Measurements from ENCODE around the gene NRXN3. TPM values are rescaled to one million over a fixed set of nuclear protein-coding genes. Genes with fewer than 3 reads are reported as not detected.

NRXN3 gene
- total RNA-seq, 1 donor from 2014 or later, result 1.6 TPM

DNA sequence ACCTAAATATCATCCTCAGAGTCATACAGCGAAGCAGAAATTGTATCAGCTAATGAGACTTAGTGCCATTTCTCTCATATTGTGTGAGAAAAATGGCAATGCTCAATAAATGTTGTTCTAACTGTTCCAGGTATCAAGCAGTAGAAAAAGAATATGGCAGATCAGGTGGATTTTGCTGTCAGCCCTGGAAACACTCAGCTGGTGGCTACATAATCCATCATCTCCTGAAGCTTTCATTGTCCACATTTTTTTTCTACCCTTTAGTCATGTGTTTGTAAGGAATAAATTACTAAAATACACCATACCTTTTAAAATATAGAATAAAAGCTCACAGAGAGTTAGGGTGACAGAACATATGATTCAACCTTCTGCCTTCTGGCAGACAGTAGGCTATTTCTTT is 1200.8 kb downstream of the NRXN3 start:
- Histone ChIP-seq H3K4me3 (ENCODE audit: low read depth, low read length) (no peak overlapping the region), H3K36me3 (ENCODE audit: control insufficient read depth, insufficient read depth, low read length) (no peaks in the 10 kb centered on the region), H3K27me3 (ENCODE audit: control insufficient read depth, insufficient read depth, low read length) (no peaks in the 10 kb centered on the region)
- DNase-seq (ENCODE audit: low read depth), result no peak
- TF ChIP-seq, protein P1, sequence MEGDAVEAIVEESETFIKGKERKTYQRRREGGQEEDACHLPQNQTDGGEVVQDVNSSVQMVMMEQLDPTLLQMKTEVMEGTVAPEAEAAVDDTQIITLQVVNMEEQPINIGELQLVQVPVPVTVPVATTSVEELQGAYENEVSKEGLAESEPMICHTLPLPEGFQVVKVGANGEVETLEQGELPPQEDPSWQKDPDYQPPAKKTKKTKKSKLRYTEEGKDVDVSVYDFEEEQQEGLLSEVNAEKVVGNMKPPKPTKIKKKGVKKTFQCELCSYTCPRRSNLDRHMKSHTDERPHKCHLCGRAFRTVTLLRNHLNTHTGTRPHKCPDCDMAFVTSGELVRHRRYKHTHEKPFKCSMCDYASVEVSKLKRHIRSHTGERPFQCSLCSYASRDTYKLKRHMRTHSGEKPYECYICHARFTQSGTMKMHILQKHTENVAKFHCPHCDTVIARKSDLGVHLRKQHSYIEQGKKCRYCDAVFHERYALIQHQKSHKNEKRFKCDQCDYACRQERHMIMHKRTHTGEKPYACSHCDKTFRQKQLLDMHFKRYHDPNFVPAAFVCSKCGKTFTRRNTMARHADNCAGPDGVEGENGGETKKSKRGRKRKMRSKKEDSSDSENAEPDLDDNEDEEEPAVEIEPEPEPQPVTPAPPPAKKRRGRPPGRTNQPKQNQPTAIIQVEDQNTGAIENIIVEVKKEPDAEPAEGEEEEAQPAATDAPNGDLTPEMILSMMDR (IDR thresholded peaks at IDR 0.05; ENCODE audit: insufficient read depth, low read length, poor library complexity, severe bottlenecking), result no peak

DNA sequence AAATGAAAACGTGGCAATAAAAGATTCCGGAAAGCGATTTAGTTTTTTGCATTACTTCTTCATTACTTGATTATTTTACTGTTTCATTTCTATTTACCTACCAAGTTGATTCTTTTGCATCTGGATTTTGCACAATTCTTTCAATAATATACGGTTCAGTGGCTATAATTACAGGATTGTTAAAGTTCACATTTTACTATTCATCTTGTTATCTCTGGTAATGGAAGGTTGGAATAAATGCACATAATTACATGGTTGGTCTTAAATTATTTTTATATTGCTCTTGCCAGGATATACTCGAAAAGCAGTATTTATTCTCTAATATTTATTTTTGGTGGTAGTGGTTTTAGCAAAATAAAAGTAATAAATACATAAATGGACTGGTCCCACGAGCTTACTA is 1203.3 kb downstream of the NRXN3 start:
- H3K36me3 ChIP-seq (ENCODE audit: control insufficient read depth, insufficient read depth, low read length), result no peaks in the 10 kb centered on the region
- H3K4me3 ChIP-seq (ENCODE audit: low read depth, low read length), result no peak overlapping the region
- H3K27me3 ChIP-seq (ENCODE audit: control insufficient read depth, insufficient read depth, low read length), result no peaks in the 10 kb centered on the region
- DNase-seq (ENCODE audit: low read depth), result no peak
- TF ChIP-seq, protein P1 (IDR thresholded peaks at IDR 0.05; ENCODE audit: insufficient read depth, low read length, poor library complexity, severe bottlenecking), result no peak

DNA sequence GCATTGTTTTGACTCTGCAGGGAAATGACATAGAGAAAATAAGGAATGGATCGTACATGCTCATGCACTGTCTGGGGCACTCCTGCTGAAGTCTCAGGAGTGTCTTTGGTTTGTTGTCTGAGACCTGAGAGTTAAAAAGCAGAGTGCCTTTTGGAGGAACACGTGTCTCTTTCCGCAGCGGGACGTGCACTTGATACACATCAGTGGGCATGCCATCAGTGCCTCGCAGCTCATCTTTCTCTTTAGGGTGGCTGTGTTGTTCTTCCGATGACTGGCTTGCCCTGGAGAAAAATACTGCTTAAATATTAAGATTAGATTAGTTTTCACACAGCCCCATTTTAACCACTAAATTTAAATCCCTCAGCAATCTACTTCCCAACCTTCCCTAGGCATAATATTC is 1205.2 kb downstream of the NRXN3 start:
- no peaks in the 10 kb centered on the region for H3K27me3 ChIP-seq (ENCODE audit: control insufficient read depth, insufficient read depth, low read length)
- TF ChIP-seq, protein P1 (IDR thresholded peaks at IDR 0.05; ENCODE audit: insufficient read depth, low read length, poor library complexity, severe bottlenecking), result no peak
- DNase-seq (ENCODE audit: low read depth), result no peak
- H3K4me3 ChIP-seq (ENCODE audit: low read depth, low read length), result no peak overlapping the region
- no peaks in the 10 kb centered on the region for H3K36me3 ChIP-seq (ENCODE audit: control insufficient read depth, insufficient read depth, low read length)

DNA sequence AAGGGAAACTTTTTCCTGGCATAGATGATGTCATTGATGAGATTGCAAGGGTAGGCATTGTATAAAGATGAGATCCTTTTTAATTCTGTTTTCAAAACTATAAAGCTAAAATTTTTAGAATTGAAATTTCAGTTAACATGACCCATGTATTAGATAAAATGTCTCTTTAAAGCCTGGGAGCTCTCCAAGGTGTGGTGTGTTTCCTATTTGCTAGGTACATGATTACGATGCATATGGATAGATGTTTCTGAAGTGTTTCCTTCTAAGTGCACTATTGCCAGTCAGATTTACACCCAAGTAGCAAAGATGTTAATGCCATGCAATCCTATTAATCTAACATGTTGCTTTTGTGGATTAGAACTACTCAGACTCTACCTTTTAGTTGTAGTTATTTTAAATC is 1206.4 kb downstream of the NRXN3 start:
- TF ChIP-seq, protein P1 (IDR thresholded peaks at IDR 0.05; ENCODE audit: insufficient read depth, low read length, poor library complexity, severe bottlenecking), result no peak
- no peaks in the 10 kb centered on the region for H3K36me3 ChIP-seq (ENCODE audit: control insufficient read depth, insufficient read depth, low read length)
- H3K27me3 ChIP-seq (ENCODE audit: control insufficient read depth, insufficient read depth, low read length), result no peaks in the 10 kb centered on the region
- no peak overlapping the region for H3K4me3 ChIP-seq (ENCODE audit: low read depth, low read length)
- no peak for DNase-seq (ENCODE audit: low read depth)

DNA sequence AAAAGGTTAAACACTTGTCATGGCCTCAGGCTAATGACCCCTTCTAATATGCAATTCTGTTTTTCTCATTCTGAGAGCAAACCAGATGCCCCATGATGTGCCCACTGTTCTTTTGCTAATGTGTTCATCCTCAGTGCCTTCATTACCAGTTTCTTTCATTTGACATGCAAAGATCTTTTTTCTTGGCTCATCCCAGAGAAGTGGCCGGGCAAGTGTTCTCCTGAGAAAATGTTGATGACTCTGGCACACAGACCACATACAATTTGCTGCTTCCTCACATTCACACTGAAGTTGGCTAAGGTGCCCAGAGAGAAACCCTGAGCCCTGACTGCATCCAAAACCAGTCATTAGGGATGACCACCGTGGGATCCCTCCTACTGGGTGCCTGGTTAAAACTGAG is 1207.8 kb downstream of the NRXN3 start:
- H3K27me3 ChIP-seq (ENCODE audit: control insufficient read depth, insufficient read depth, low read length), result no peaks in the 10 kb centered on the region
- no peak overlapping the region for H3K4me3 ChIP-seq (ENCODE audit: low read depth, low read length)
- TF ChIP-seq, protein P1 (IDR thresholded peaks at IDR 0.05; ENCODE audit: insufficient read depth, low read length, poor library complexity, severe bottlenecking), result no peak
- no peaks in the 10 kb centered on the region for H3K36me3 ChIP-seq (ENCODE audit: control insufficient read depth, insufficient read depth, low read length)
- DNase-seq (ENCODE audit: low read depth), result no peak

DNA sequence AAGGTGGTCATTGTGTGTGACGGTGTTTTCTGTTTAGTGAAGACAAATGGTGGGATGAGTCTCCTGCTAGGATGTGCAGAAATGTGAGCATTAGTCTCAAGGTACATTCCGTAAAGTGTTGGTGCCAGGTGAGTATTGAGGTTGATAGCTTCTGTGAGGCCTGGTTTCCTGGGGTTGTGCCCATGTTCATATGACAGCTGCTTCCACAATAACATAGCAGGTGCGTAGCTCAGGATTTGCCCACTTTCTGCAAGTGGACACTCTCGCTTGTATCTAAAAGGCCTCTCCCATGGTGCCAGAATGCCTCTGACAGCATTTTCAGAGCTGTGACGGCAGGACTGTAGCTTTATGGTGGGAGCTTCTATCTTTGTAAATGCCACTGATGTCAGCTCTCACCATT is 1209.1 kb downstream of the NRXN3 start:
- Histone ChIP-seq H3K27me3 (ENCODE audit: control insufficient read depth, insufficient read depth, low read length) (no peaks in the 10 kb centered on the region), H3K4me3 (ENCODE audit: low read depth, low read length) (no peak overlapping the region), H3K36me3 (ENCODE audit: control insufficient read depth, insufficient read depth, low read length) (no peaks in the 10 kb centered on the region)
- DNase-seq (ENCODE audit: low read depth), result no peak
- TF ChIP-seq, protein P1 (IDR thresholded peaks at IDR 0.05; ENCODE audit: insufficient read depth, low read length, poor library complexity, severe bottlenecking), result no peak
